GM19035 (cell line): ENCODE measurements around the gene FEZF1.
"Not testable (repeated sequence)": the region's sequence is repeated elsewhere in the genome, so short reads cannot be mapped to it uniquely, and the experiment has no call there.

ENCODE experiments used
- ATAC-seq: cut with Tn5 transposase; IDR thresholded peaks from one replicate; pipeline ENCODE4 v1.9.1; 2021; ENCODE audit not compliant: unreplicated experiment

Gene FEZF1

DNA sequence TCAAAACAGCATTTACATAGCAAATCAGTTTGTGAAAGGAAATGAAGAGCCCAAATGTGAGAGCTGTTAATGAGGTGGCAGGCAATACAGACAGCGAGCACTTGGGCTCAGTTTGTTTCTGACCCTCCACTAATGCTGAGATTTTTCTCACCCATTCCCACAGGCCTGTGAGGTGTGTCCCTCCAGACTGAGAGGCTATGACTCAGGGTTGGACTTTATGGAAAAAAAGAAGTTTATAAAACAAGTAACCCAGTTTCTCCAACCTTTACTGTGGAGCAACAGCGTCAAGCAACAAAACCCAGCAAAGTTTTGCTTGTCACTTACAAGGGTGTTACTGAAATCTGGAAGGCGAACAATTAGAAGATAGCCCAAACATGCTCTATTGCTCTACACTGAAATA, 4.9 kb upstream of the FEZF1 start:
- ATAC-seq: no peak

- ATAC-seq: no peak
These were observed 2.7 kb upstream of the FEZF1 start for GRCh38 chr7:122307228-122307621.

DNA sequence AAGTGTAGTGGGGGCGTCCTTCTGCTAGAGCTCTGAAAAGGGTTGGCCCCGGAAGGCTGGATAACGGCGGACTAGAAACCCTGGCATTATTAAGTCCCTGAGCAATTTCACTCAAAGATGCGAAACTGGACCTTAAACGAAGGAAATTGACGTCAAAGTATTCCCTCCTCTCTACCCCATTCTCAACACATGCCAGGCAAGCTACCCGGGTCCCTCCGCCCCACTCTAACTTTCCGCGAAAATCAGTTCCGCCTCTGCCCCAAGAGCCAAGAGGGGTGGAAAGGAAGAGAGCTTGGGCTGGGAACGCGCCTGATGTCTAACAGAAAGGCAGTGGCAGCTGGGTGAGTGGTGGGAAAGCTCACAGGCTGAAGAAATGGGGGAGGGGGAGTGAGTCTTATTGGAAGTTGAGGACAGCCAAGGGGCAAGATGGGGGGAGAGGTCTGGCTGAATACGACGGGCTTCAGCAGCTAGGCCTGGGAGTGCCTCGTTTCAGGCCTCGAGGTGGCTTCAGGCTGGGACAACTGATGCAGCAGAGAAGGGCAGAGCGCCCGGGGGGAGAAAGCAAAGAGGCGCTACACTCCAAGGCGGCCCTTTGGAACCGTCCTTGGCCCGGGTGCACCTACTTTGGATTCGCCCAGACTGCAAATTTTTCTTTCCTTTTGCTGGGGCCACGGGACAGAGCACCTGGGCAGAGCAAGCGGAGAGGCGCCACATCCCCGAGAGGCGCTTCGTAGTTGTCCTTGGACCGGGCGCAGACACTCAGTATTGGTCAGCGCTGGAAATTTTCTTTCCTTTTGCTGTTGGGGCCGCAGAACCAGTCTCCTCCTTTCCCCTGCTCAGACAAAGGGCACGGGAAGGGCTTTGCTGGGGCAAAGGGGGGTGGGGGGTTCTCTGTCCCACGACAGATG, 2.0 kb upstream of the FEZF1 start:
- no peak for ATAC-seq

DNA sequence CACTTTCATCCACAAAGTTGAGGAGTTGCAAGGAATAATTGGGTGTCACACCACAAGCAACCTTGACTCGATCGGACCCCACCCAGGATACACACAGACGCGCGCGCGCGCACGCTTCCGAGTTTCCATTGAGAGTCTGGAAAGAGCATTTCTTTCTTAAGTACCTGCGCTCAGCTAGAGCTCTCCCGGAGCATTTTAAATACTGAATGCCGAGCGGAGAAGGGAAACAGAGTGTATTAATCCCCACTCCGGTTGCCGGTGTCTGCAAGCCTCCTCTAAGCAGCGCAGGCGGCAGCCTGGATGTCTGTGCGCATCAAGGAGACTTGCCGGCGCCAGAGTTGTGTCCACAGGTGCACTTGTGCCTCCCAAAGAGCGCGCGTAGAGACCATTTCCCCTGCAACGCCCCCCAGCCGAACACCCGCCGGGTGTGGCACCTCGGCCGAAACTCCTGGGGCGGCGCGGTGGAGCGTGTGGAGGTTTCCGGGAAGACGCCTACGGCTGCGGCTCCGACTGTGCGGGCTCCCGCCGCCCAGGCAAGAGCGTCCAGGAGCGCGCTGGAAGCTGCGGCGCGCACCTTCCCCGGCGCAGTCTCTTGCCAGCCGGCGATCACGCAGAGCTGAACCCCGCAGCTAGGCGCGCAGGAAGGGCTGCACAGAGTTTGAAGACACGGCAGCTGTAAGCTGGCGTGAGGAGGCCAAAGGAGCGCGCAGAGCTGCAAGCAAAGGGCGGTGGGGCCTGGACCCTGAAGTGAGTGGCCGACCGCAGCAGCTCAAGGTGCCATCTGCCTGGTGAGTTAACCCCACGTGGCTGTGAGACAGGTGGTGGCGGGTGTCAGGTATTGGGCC, 1.1 kb upstream of the FEZF1 start:
- no peak for ATAC-seq

GRCh38 chr7:122304996-122305421, 459 bp upstream of the FEZF1 start:
- ATAC-seq: no peak

DNA sequence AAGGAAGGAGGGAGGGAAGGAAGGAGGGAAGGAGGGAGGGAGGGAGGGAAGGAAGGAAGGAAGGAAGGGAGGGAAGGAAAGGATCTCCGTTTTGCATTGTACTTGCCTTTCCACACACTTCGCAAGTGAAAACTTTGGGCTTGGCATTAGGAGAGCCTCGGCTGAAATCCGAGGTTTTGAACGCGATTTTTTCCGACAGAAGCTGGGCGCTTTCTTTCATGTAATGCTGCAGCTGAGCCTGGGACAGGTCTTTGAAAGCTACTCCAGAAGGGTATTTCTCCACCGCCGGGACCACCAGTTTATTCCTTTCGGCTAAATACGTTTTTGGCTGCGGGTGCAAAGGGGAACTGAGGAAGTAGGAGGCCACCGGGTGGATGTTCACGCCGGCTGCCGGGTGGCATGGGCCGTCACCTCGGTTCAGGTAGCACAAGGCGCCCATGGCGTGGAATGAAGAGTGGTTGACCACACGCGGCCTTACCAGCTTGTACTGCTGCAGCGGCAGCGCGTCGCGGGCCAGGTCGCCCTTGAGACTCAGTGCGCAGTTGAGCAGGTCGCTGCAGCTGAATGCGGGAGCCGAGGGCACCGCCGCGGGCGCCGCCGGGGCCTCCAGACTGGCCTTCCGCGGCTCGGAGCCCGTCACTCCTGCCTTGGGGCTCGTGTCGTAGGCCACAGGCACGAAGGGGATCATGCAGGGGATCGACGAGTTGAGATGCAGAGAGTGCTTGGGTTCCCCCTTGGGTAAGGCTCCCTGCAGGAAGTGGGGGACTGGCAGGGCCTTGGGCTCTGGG, 825 bp downstream of the FEZF1 start:
- no peak for ATAC-seq

DNA sequence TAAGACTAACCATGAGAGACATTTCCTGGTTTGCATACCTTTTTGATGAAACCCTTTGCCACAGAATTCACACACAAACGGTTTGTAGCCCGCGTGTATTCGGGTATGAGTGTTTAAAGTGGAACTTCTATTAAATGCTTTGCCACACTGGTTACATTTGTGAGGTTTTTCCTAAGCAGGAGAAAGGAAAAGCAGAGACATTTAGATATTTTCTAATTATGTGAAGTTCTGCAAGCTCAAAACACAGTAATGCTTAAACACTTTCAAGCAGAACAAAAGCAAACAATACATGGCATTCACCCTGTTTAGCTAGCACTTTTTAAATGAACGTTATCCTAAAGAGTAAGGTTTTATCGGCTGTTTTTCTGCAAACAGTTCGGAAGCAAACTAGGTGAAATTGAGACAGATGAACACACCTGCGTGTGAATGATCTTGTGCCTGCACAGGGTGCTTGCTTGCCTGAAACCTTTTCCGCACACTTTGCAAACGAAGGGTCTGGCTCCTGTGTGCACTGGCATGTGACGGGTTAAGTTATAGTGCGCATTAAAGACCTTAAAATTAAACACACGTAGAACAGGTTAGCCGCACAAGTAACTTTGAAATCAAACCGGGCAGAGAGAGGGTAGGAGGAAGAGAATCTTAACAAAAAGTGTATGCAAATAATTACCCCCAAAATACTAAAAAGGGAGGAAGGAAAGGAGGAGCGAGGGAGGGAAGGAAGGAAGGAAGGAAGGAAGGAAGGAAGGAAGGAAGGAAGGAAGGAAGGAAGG, 1.6 kb downstream of the FEZF1 start:
- no peak for ATAC-seq

DNA sequence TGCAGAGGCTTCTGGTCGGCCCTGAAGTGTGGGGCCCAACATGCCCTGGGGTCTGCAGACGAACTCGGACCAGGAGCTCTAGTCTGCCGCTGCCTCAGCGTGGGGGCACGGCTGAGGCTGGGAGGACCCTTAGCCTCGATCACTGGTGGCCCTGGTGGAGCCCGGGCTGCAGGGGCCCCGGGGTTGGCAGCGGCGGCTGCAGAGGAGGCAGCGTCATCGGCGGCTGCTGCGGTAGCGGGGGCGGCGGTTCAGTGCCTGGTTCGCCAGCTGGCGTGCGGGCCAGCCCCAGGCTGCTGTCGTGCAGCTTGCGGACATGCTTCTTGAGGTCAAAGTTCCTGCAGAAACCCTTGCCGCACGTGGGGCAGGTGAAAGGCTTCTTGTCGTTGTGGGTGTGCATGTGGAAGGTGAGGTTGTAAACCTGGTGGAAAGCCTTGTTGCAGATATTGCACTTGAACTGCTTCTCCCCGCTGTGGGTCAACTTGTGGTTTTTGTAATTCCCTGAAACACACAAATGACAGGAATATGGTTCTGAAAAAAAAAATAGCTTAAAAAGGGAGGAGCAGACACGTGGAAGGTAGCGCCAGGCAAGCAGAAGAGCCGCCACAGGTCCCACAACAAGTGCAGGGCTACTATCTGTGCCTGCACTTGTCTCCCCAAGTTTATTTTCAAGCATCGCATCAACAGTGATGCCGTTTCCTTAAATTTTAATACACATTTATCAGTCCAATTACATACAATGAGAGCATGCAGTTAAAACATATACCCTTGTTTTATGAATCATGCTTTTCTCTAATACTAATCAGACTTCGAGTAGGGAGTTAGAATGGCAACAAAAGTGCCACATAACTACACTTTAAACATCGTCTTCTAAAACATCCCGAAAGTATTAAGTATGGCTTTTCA, 2.4 kb downstream of the FEZF1 start:
- ATAC-seq: no peak

DNA sequence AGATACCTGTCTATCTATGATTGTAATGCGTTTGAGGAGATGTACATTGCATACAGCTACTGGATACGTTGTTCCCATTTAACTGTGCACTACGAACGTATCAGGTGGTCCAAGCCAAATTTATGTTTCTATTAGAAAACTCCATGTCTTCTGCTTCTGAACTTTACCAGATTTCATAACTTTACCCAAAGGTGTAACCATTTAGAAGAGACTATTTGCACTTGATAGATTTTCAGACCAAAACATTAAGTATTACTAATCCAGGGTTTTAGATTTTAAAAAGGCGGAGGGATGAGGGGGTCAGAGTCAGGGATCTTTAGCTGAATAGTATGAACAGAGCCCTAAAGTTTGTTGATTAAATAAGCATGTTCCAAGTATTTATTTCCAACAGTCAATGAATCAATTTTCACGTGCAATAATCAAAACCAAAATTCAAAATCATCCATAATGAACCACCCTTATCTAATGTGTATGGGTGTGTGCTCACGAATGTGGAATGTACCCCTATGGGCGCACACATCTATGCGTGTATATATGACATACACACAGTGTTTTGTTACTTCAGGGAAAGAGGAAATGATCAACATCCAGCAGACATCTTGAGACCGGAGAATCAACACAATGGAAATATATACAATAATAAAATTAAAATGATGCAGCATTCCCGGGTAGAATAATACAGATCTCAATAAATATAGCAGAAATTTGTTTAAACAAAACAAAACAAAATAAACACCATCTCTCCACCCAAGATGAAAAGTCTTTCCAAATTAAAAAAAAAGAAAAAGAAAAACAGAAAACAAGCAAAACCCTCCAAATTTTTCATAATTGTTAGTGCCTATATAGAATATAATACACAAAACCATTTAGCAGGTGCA, 3.4 kb downstream of the FEZF1 start:
- ATAC-seq: no peak

GRCh38 chr7:122300211-122300932, 4.2 kb downstream of the FEZF1 start:
- no peak for ATAC-seq

- no peak for ATAC-seq
These were observed 4.8 kb downstream of the FEZF1 start for GRCh38 chr7:122299624-122300210.

DNA sequence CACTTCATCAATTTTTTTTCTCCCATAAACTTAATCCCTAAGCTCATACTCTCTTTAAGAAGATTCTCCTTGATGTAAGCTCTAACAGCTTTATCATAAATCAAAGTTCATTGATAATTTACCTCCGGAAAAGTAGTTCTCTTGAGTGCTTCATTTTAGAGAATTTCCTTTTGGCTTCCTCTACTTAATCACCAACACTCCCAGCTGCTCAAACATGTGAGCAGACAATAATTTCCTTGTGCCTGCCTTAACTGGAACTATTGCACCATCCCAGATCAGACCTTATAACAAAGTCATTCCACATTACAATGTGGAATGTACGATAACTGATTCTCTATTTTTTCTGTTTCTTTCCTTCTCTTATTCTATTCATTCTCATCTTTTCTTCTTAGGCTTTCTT, 5.9 kb downstream of the FEZF1 start:
- ATAC-seq: no peak

- no peak for ATAC-seq
These were observed 6.4 kb downstream of the FEZF1 start for GRCh38 chr7:122298131-122298530.

- ATAC-seq: no peak
These were observed 13.4 kb downstream of the FEZF1 start for GRCh38 chr7:122291189-122291588.

GRCh38 chr7:122290476-122290875, 14.1 kb downstream of the FEZF1 start:
- ATAC-seq: no peak

DNA sequence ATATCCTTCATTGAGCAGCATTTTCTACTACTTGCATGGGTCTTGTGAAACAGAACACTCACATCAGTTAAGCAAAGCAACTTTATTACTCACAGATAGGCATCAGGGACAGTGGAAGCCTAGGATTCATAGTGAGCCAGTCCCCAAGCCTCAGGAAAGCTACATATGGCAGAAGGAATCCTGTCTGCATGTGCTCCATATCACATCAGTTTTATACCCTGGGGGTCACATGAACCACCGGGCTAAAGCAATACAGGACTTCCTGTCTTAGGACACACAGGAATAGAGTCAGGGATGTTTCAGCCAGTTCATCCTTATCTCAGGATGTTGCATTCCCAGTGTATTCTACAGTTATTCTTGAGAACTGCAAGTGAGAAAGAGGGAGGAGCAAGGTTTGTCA, 15.1 kb downstream of the FEZF1 start:
- ATAC-seq: no peak

GRCh38 chr7:122284608-122285007, 19.9 kb downstream of the FEZF1 start:
- ATAC-seq: not testable (repeated sequence)
